Progenitor cell of endocrine pancreas (in vitro differentiated cells): Measurements from ENCODE around the gene SLC36A4. TPM values are rescaled to one million over a fixed set of nuclear protein-coding genes. Genes with fewer than 3 reads are reported as not detected.

Source experiments
- DNase-seq: peaks from one replicate; pipeline ENCODE4 v3.0.0; 2021; ENCODE audit warnings: low spot score; ENCODE audit not compliant: unreplicated experiment
- H3K27ac Mint-ChIP-seq: 2 replicates; pipeline ENCODE4 v1.8.0; 2021; ENCODE audit warnings: mild to moderate bottlenecking, moderate library complexity, mixed read lengths
- H3K27me3 Mint-ChIP-seq: 2 replicates; pipeline ENCODE4 v1.8.0; 2021; ENCODE audit warnings: mixed read lengths
- H3K36me3 Mint-ChIP-seq: 2 replicates; pipeline ENCODE4 v1.8.0; 2022; ENCODE audit warnings: mixed read lengths; ENCODE audit not compliant: insufficient read depth
- H3K4me1 Mint-ChIP-seq: 2 replicates; pipeline ENCODE4 v1.8.0; 2021; ENCODE audit warnings: low read depth, mixed read lengths
- H3K4me3 Mint-ChIP-seq: 2 replicates; pipeline ENCODE4 v1.8.0; 2021; ENCODE audit warnings: low read depth, mild to moderate bottlenecking, moderate library complexity, mixed read lengths
- H3K9me3 Mint-ChIP-seq: 2 replicates; pipeline ENCODE4 v1.8.0; 2021; ENCODE audit warnings: low read depth, mixed read lengths
- total RNA-seq: library from RNA; stranded (reverse); gene quantifications from 2 replicates; pipeline ENCODE4 v1.2.1, GENCODE V29; 2021
- TF ChIP-seq, protein P1 (sequence below): fragments of 200-600 bp; sonication (generic); IDR thresholded peaks from one replicate; pipeline ENCODE4 v1.5.0; 2021; ENCODE audit warnings: antibody characterized with exemption, mild to moderate bottlenecking; ENCODE audit not compliant: unreplicated experiment

The SLC36A4 gene
- total RNA-seq, 1 donor from 2014 or later = 36.4 TPM

DNA sequence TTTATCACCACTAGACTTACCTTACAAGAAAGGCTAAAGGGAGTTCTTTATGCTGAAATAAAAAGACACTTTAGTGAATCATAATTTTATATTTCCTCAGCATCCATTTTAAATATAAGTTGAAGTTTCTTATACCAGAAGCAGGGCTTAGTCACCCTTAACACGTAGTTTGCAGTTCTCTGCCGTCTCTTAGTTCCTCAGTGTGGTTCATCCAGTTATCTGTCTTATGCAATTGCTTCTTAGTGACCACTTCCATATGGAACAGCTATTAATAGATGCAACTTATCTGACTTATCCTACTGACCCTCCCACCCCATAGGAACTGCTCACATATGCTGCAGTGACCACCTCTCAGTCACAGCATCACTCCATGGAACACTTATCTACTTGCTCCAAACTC is 11.7 kb upstream of the SLC36A4 start:
- H3K9me3 Mint-ChIP-seq = peaks cover 7% of the 10 kb centered on the region
- no peaks in the 10 kb centered on the region for H3K27me3 Mint-ChIP-seq
- H3K36me3 Mint-ChIP-seq = peaks cover 2% of the 10 kb centered on the region
- H3K4me3 Mint-ChIP-seq = no peak overlapping the region
- TF ChIP-seq, protein P1, sequence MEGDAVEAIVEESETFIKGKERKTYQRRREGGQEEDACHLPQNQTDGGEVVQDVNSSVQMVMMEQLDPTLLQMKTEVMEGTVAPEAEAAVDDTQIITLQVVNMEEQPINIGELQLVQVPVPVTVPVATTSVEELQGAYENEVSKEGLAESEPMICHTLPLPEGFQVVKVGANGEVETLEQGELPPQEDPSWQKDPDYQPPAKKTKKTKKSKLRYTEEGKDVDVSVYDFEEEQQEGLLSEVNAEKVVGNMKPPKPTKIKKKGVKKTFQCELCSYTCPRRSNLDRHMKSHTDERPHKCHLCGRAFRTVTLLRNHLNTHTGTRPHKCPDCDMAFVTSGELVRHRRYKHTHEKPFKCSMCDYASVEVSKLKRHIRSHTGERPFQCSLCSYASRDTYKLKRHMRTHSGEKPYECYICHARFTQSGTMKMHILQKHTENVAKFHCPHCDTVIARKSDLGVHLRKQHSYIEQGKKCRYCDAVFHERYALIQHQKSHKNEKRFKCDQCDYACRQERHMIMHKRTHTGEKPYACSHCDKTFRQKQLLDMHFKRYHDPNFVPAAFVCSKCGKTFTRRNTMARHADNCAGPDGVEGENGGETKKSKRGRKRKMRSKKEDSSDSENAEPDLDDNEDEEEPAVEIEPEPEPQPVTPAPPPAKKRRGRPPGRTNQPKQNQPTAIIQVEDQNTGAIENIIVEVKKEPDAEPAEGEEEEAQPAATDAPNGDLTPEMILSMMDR = no peak
- no peaks in the 10 kb centered on the region for H3K4me1 Mint-ChIP-seq
- no peak overlapping the region for H3K27ac Mint-ChIP-seq
- DNase-seq = no peak

DNA sequence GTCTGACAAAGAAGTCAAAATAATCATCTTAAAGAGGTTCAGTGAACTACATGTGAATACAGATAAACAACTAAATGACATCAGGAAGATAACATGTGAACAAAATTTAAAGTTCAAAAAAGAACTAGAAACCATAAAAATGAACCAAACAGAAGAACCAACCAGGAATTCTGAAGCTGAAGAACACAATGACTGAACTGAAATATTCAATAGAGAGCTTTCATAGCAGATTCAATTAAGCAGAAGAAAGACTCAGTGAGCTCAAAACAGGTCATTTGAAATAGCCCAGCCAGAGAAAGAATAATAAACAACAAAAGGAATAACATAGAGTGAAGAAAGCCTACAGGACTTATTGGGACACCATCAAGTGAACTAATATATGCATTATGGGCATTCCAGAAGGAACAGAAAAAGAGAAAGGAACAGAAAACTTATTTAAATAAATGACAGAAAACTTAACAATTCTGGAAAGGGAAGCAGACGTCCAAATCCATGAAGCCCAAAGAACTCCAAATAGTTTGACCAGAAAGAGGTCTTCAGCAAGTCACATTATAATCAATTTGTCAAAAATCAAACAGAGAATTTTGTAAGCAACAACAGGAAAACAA is 11.0 kb upstream of the SLC36A4 start:
- H3K27me3 Mint-ChIP-seq = no peaks in the 10 kb centered on the region
- no peak for DNase-seq
- H3K4me3 Mint-ChIP-seq = no peak overlapping the region
- no peaks in the 10 kb centered on the region for H3K4me1 Mint-ChIP-seq
- H3K9me3 Mint-ChIP-seq = peaks cover 7% of the 10 kb centered on the region
- TF ChIP-seq, protein P1 = no peak
- H3K36me3 Mint-ChIP-seq = peaks cover 2% of the 10 kb centered on the region
- no peak overlapping the region for H3K27ac Mint-ChIP-seq

DNA sequence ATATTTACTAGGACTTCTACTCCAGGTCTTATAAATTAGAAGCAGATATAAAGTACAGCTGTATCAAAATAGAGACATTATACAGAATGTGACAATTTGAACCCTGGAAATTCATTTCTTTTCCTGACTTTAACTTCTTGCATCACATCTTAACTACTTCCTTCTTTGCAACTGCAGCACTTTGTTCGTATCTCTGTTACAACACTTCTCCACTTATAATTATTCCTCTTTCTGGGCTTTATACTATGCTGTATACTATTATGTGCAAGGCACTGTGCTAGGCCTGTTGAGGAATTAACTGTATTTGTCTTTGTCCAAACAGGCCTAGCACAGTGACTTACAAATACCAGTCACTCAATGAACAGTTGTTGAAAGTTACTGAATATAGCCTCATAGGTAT is 1.8 kb upstream of the SLC36A4 start:
- TF ChIP-seq, protein P1 = no peak
- Mint-ChIP-seq H3K9me3 (no peaks in the 10 kb centered on the region), H3K4me3 (no peak overlapping the region), H3K27ac (no peak overlapping the region), H3K27me3 (no peaks in the 10 kb centered on the region), H3K4me1 (peaks cover 7% of the 10 kb centered on the region), H3K36me3 (peaks cover 1% of the 10 kb centered on the region)
- no peak for DNase-seq

DNA sequence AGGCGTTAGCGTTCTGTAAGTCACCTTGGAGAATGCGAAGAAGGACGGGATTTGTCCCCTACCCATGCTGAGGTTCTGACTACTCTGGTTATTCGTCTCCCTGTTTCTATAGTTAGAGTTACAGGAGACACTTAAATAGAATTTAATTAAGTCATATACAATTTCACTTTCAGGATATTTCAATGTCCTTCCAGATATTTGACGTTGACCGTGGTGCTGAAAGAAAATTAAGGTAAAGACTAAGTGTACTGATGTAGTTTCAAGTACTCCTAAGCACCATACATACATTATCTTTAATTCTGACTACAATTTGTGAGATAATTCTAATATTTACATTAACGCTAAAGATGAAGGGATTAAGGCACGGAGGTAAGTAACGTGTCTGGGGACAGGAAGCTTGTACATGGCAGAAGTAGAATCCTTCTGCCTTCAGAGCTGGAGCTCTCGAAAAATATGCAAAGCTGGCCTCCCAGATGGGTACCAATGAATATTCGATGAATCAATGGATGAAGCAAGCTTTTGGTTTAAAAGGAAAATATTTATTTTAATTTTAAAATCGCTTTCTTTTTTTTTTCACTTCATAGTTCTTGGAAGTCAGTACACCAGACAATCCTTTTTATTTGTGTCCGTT is 539 bp upstream of the SLC36A4 start:
- Mint-ChIP-seq H3K4me3 (peak overlapping the region; percentile 98), H3K27me3 (no peaks in the 10 kb centered on the region), H3K36me3 (peaks cover 1% of the 10 kb centered on the region), H3K27ac (peak overlapping the region; percentile 87), H3K4me1 (peaks cover 8% of the 10 kb centered on the region), H3K9me3 (no peaks in the 10 kb centered on the region)
- DNase-seq = no peak
- TF ChIP-seq, protein P1 = no peak

DNA sequence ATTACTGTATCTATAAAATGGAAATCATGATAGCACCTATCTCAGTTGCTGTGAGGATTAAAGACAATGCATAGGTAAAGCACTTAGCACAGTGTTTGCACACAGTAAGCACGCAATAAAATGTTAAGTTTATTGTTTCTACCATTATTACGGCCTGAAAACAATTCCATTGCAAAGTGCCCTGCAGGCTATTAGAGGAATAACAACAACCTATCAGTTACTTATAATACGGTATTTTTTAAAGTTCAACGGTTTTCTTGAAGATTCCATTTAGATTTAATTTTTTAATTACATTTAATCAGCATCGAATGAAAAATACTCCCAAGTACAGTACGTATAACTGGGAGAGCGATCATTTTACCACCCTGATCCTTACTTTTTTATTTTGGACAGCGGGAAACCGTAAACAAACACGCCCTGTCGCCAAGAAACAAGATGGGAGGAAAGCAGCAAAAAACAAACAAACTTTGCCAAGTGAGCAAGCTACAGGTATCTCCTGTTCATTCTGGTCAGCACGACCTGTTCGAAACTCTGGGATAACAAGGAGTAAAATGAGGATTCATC is 893 bp downstream of the SLC36A4 start:
- TF ChIP-seq, protein P1 = peak; percentile 58
- H3K36me3 Mint-ChIP-seq = peaks cover 4% of the 10 kb centered on the region
- H3K4me3 Mint-ChIP-seq = peak overlapping the region; percentile 98
- H3K27me3 Mint-ChIP-seq = no peaks in the 10 kb centered on the region
- no peaks in the 10 kb centered on the region for H3K9me3 Mint-ChIP-seq
- peak overlapping the region; percentile 99 for H3K27ac Mint-ChIP-seq
- DNase-seq = no peak
- peaks cover 10% of the 10 kb centered on the region for H3K4me1 Mint-ChIP-seq
